Left ventricle myocardium inferior (tissue), 1 donor: ENCODE data around the gene NR1I3. TPM values are rescaled to one million over a fixed set of nuclear protein-coding genes. Genes with fewer than 3 reads are reported as not detected.

Source experiments
- DNase-seq: peaks from one replicate; pipeline ENCODE4 v3.0.0-alpha.2; 2020
- H3K27ac ChIP-seq: fragments of 200-600 bp; replicated peaks from 2 replicates; pipeline ENCODE4 v1.8.0; 2021
- H3K27me3 ChIP-seq: fragments of 200-600 bp; 2 replicates; pipeline ENCODE4 v1.8.0; 2021; ENCODE audit warnings: low read depth
- H3K36me3 ChIP-seq: fragments of 200-600 bp; 2 replicates; pipeline ENCODE4 v1.8.0; 2021
- H3K4me1 ChIP-seq: fragments of 200-600 bp; 2 replicates; pipeline ENCODE4 v1.8.0; 2021
- H3K4me3 ChIP-seq: fragments of 200-600 bp; 2 replicates; pipeline ENCODE4 v1.8.0; 2021; ENCODE audit warnings: mild to moderate bottlenecking, moderate library complexity
- H3K9me3 ChIP-seq: fragments of 200-600 bp; replicated peaks from 2 replicates; pipeline ENCODE4 v1.8.0; 2021
- intact Hi-C: fragments of 100-400 bp; cut with micrococcal nuclease; formaldehyde crosslinking; loops from one replicate; pipeline ENCODE4 v1.11.0; 2022
- microRNA-seq: library from miRNA; unstranded; fragments of <30 nt; microRNA quantifications from one replicate; pipeline ENCODE4 v1.2.0, GENCODE V29; 2020
- total RNA-seq: library from RNA; stranded (reverse); fragmentation: NEBNext Ultra II Directional; extraction: Animal tissue kit (Norgen Biotek cat#: 25700); gene quantifications from one replicate; pipeline ENCODE4 v1.2.1, GENCODE V29; 2021
- TF ChIP-seq, protein P1 (sequence below): fragments of 200-600 bp; IDR thresholded peaks from 2 replicates; pipeline ENCODE4 v1.8.0; 2021; ENCODE audit warnings: antibody characterized with exemption, mild to moderate bottlenecking, borderline replicate concordance
- donor health status: DM: no; HTN: yes; CAD: no; lungs with severe emphysema.

The NR1I3 gene
- total RNA-seq, 1 donor from 2014 or later = not detected

DNA sequence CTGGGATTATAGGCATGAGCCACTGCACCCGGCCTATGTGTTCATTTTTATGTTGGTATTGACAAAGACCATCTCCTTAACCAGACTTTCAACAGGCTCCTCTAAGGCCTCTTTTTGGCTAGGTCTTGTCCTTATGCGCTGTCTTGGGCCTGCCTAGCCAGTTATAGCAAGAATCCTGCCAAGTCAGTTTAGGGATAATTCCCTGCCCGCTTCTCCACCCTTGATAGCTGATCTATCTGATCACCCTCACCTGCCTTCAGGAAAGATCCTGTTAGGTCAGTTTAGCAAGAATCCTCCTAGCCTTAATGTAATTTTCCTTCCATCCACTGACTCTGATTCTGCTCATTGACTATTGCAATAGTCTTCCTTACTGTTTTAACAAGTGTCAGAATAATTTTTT, 58.3 kb downstream of the NR1I3 start:
- Histone ChIP-seq H3K4me1 (peaks cover 44% of the 10 kb centered on the region), H3K27ac (no peak overlapping the region)

More for the DNA sequence above, 58.3 kb downstream of the NR1I3 start:
- intact Hi-C loops = no loop called here
- Histone ChIP-seq H3K4me3 (no peak overlapping the region), H3K36me3 (peaks cover 10% of the 10 kb centered on the region), H3K9me3 (no peaks in the 10 kb centered on the region), H3K27me3 (no peaks in the 10 kb centered on the region)
- TF ChIP-seq, protein P1, sequence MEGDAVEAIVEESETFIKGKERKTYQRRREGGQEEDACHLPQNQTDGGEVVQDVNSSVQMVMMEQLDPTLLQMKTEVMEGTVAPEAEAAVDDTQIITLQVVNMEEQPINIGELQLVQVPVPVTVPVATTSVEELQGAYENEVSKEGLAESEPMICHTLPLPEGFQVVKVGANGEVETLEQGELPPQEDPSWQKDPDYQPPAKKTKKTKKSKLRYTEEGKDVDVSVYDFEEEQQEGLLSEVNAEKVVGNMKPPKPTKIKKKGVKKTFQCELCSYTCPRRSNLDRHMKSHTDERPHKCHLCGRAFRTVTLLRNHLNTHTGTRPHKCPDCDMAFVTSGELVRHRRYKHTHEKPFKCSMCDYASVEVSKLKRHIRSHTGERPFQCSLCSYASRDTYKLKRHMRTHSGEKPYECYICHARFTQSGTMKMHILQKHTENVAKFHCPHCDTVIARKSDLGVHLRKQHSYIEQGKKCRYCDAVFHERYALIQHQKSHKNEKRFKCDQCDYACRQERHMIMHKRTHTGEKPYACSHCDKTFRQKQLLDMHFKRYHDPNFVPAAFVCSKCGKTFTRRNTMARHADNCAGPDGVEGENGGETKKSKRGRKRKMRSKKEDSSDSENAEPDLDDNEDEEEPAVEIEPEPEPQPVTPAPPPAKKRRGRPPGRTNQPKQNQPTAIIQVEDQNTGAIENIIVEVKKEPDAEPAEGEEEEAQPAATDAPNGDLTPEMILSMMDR = no peak
- DNase-seq = no peak

Small RNA genes within 50 kb of the gene (microRNA-seq; reads per million reads assigned to microRNA genes)
- 3.4 reads per million, percentile 5 among the genes with 10 or more reads in this experiment for gene MIR5187

Other genes starting within 250 kb of the NR1I3 start
- 8.3 TPM for gene F11R, start 217.1 kb downstream of the NR1I3 start, total RNA-seq
- 13.4 TPM for gene TSTD1, start 199.2 kb downstream of the NR1I3 start, total RNA-seq
- 31.7 TPM for gene USF1, start 192.2 kb downstream of the NR1I3 start, total RNA-seq
- 2.4 TPM for gene ARHGAP30, start 168.3 kb downstream of the NR1I3 start, total RNA-seq
- not detected for gene NECTIN4, start 148.6 kb downstream of the NR1I3 start, total RNA-seq
- gene KLHDC9, start 139.8 kb downstream of the NR1I3 start, total RNA-seq = 9.1 TPM
- gene PFDN2, start 120.2 kb downstream of the NR1I3 start, total RNA-seq = 62.5 TPM
- gene NIT1, start 120.1 kb downstream of the NR1I3 start, total RNA-seq = 31.9 TPM
- 25.2 TPM for gene DEDD, start 105.5 kb downstream of the NR1I3 start, total RNA-seq
- 76.4 TPM for gene UFC1, start 84.2 kb downstream of the NR1I3 start, total RNA-seq
- gene USP21, start 78.7 kb downstream of the NR1I3 start, total RNA-seq = 20.0 TPM
- 15.2 TPM for gene PPOX, start 71.8 kb downstream of the NR1I3 start, total RNA-seq
- 23.2 TPM for gene B4GALT3, start 60.7 kb downstream of the NR1I3 start, total RNA-seq
- gene ADAMTS4, start 39.1 kb downstream of the NR1I3 start, total RNA-seq = 14.1 TPM
- 302 TPM for gene NDUFS2, start 35.8 kb downstream of the NR1I3 start, total RNA-seq
- 22.0 TPM for gene FCER1G, start 22.9 kb downstream of the NR1I3 start, total RNA-seq
- gene APOA2, start 14.6 kb downstream of the NR1I3 start, total RNA-seq = not detected
- 39.3 TPM for gene TOMM40L, start 12.1 kb downstream of the NR1I3 start, total RNA-seq
- not detected for gene PCP4L1, start 20.5 kb upstream of the NR1I3 start, total RNA-seq
- gene MPZ, start 71.8 kb upstream of the NR1I3 start, total RNA-seq = 3.5 TPM
- 393 TPM for gene SDHC, start 76.2 kb upstream of the NR1I3 start, total RNA-seq
- not detected for gene CFAP126, start 129.7 kb upstream of the NR1I3 start, total RNA-seq